Stimulated activated CD8-positive, alpha-beta memory T cell treated with anti-CD3 and anti-CD28 coated beads, Interleukin-7, amount 100 ng/mL, for 24 hours (primary cell): Measurements from ENCODE around the gene ZNF33B.
"Not testable (repeated sequence)": the region's sequence is repeated elsewhere in the genome, so short reads cannot be mapped to it uniquely, and the experiment has no call there.

Experiments
- DNase-seq: peaks from one replicate; pipeline ENCODE4 v3.0.0-alpha.2; 2020; ENCODE audit warnings: low read depth

Gene ZNF33B

GRCh38 chr10:42638055-42638820, at the start of gene ZNF33B:
TSS of gene ZNF33B (minus strand) at chr10:42638570. CDS start at chr10:42636928, 1,642 bp downstream.
- peak; percentile 81 for DNase-seq

GRCh38 chr10:42684517-42684916, 46.1 kb upstream of the ZNF33B start:
- no peak for DNase-seq

- no peak for DNase-seq
These were observed 41.9 kb upstream of the ZNF33B start for GRCh38 chr10:42680267-42680666.

- DNase-seq, result not testable (repeated sequence)
These were observed 27.0 kb upstream of the ZNF33B start for GRCh38 chr10:42665181-42665979.

GRCh38 chr10:42654419-42654818, 16.0 kb upstream of the ZNF33B start:
- DNase-seq, result no peak

- no peak for DNase-seq
These were observed 14.5 kb upstream of the ZNF33B start for GRCh38 chr10:42652858-42653257.

GRCh38 chr10:42650374-42650773, 12.0 kb upstream of the ZNF33B start:
- DNase-seq, result no peak

- DNase-seq, result no peak
These were observed 10.1 kb upstream of the ZNF33B start for GRCh38 chr10:42648512-42648911.

GRCh38 chr10:42646687-42647640, 8.6 kb upstream of the ZNF33B start:
- no peak for DNase-seq

- no peak for DNase-seq
These were observed 7.8 kb upstream of the ZNF33B start for GRCh38 chr10:42646214-42646613.

- DNase-seq, result no peak
These were observed 7.1 kb upstream of the ZNF33B start for GRCh38 chr10:42645516-42645915.

- no peak for DNase-seq
These were observed 6.7 kb upstream of the ZNF33B start for GRCh38 chr10:42645103-42645502.

- DNase-seq, result no peak
These were observed 2.4 kb upstream of the ZNF33B start for GRCh38 chr10:42640610-42641229.

- DNase-seq, result no peak
These were observed 476 bp upstream of the ZNF33B start for GRCh38 chr10:42638821-42639270.

GRCh38 chr10:42637648-42638054, 719 bp downstream of the ZNF33B start:
- DNase-seq, result no peak

GRCh38 chr10:42637142-42637541, 1.2 kb downstream of the ZNF33B start:
- DNase-seq, result no peak

- no peak for DNase-seq
These were observed 3.3 kb downstream of the ZNF33B start for GRCh38 chr10:42635098-42635497.

GRCh38 chr10:42632564-42632963, 5.8 kb downstream of the ZNF33B start:
- DNase-seq, result no peak

GRCh38 chr10:42630537-42631134, 7.7 kb downstream of the ZNF33B start:
- DNase-seq, result no peak

GRCh38 chr10:42623929-42624328, 14.4 kb downstream of the ZNF33B start:
- no peak for DNase-seq

- DNase-seq, result no peak
These were observed 19.9 kb downstream of the ZNF33B start for GRCh38 chr10:42618424-42618823.
